Fibroblast of the conjunctiva (primary cell): Measurements from ENCODE around the gene ZCCHC24.

Experiments
- DNase-seq: peaks from one replicate; pipeline ENCODE4 v3.0.0-alpha.2; 2010; ENCODE audit warnings: low read depth

Gene ZCCHC24

DNA sequence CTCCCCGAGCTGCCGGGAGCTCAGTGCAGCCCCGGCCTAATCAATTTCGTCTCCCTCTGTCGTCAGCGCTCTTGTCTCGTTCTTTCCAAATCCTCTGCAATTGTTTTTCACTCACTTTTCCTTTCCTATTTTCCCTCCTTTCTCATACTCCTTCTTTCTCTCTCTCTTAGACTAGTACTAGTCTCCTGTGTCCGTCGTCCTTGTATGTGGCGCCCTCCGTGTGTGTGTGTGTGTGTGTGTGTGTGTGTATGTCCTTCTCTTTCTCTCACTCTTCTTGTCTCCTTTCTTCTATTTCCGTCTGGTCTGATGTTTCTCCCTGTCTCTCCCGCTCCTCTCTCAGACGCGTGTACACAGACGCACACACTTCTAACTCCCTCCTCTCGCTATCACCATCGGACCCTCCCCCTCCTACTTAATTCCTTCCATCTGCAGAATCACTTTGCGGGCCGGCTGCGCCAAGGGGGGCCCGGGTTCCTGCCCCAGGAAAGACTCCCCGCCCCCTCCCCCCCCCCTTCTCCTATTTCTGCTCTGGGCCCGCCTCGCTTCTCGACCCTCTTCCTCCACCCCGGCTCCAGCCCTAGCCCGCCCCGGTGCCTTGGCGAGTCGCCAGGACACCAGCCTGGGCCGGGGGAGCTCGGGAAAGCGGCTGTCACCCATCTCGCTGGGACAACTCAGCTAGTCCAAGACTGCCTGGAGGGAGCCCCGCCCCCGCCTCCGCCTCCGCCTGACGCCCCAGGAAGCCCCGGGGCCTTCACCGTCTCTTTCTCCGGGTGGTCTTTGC is 743 bp upstream of the ZCCHC24 start:
- no peak for DNase-seq

DNA sequence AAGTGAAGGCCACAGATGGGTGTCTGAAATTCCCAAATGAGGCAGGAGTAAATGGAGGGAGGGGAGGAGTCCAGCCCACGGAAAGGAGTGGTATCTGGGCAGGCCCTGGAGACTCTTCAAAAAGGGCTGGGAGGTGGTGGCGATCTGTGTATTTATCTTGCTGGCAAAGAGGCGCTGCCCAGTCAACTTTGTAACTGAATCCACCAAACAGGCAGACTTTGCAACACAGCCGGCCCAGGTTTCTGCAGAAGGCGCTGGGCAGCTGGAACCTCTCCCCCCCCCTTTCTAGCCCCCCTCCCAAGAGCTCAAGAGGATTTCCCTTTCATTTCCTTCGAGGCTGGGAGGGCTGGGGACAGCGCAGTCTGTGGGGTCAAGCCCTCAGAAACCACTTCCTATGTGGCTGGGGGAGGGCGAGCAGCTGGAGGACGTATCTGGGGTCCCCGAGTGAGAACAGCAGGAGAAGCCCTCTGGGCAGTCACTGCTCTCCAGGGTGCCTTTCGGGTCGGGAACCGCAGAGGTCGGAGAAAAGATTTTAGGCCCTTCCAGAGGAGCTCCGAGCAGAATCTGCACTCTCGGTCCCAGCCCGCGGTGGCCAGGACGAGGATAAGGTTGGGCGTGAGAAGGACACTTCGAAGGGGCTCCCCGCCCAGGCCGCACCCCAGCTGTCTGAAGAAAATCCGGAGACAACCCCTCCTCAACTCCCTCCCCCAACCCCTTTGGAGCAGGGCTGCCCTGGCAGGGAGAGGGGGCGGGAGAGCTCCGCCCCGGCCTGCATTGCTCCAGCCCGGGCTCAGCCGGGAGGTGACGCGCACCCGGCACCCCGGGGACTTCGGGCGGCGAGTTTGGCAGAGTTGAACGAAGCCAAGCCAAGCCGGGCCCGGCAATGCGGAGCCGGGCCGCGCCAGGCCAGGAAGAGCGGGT is 965 bp downstream of the ZCCHC24 start:
- DNase-seq, result no peak

DNA sequence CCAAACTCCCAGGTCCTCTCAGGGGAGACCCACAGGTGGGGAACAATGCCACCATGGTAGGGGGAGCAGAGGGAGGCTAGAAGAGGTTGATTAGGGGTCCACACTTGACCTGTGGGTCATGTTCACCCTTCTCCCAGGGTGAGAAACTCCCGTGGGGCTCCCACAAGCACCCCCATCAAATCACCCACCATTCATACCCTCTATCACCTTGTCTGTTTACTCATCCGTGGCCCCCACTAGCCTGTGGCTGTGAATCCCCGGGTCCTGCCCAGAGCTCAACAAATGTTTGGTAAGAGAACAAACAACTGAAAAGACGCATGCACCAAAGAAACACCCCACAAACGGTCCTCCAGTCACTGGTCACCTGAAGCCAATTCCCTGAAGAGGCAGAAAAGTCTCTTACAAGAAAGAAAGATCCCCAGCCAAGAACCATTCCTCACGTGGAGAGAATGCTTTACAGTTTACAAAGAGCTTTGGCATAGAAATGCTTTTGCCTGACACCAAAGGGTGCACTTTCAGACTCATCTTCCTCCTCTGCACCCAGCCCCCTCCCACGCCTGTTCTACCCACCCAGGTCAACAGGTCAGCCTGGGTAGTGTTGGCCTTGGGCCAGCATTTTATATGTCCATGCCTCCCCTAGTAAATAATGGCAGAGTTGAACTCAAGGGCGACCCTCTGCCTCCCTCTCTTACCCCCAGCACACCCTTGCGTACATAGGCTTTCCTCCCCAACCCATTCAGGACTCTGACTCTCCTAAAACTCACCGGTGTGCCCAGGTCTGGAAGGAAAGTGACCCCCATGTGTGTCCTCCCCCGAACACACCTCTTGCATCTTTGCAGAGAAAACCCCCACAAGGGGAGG is 1.9 kb downstream of the ZCCHC24 start:
- DNase-seq, result no peak

DNA sequence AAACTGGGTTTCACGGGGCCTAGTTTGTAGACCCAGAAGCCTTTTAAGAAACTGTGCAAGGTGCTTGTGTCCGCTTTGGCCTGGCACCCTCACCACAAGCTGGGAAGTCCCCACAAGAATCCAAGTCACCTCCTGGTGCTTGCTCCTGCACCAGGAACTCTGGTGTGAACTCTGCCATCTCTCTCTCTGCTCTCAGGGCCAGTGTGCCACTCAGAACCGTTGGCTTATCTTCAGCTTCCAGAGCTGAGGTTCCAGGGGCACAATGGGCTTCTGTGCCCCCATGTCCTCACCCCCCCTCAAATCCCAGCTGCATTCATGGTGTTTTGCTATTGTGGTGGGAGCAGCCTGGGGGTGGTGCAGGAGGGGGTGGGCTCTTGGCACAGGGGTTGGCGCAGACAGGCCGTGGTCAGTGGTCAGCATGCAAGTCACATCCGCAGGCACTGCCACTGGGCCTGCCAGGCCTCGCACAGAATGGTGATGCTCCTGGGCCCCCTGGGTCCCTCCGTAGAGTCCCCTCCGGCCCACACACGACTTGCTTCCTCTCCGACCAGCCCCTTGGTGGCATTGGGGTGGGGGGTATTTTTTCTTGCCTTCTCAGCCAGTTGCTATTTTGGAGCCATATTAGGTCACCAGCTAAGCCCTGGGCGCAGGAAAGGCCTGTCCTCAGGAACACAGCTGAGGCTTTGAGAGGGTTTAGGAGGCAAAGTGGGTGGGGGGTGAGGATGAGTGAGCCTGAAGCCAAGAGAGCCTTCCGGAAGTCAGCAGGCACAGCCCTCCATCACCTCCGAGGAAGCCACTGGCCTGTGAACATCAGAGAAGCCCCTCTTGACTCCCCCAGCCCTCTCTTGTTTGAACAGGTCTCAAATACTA is 3.0 kb downstream of the ZCCHC24 start:
- no peak for DNase-seq

DNA sequence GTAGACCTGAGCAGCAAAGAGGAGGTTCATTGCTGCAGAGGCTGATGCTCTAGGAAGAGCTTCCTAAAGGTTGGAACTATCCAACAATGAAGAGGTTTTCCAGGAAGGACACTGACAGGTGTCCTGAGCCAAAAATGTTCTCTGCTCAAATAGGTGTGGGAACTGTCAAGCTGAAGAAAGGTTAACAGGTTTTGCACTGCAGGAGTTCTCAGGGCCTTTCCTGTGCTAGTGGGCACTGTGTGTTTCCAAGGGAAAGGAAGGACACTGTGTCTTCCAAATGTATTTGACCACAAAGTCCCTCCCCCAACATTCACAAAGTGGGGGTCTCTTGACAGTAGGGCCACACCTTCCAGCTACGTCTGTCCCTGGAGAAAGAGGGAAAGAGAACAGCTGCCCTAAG is 4.0 kb downstream of the ZCCHC24 start:
- DNase-seq, result no peak

DNA sequence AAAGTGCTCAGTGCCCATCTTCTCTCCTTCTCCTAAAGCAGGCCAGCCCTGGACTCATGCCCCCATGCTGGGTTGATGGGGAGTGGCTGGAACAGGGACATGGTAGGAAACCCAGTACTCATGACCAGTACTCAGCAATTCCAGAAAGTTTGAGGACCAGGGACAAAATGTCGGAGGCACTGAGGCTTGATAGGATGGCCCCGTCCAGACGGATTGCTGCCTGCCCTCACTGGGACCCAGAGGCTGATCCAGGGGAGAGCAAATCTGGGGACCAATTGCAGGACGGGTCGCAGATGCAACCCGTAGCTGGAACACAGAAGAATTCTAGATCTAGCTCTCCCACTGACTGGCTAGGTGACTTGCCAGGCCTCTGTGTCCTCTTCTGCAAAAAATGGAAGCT is 5.1 kb downstream of the ZCCHC24 start:
- DNase-seq, result no peak

DNA sequence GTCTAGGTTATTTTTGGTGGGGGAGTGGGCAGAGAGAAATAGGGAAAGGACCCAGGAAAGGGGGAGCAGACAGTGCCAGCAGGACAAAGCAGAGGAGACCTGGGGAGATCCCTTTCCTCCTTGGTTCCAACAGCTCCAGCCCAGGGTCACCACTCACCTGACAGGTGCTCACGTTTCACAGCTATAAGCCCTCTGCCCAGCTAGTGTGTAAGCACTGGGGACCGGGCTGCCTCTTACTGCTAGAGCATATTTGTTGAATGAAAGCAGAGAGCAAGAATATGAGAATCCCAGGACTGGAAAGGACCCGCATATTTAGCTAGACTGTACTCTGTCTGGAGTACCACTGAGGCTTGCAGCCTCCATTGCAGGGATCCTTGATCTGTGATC is 6.7 kb downstream of the ZCCHC24 start:
- DNase-seq, result no peak

DNA sequence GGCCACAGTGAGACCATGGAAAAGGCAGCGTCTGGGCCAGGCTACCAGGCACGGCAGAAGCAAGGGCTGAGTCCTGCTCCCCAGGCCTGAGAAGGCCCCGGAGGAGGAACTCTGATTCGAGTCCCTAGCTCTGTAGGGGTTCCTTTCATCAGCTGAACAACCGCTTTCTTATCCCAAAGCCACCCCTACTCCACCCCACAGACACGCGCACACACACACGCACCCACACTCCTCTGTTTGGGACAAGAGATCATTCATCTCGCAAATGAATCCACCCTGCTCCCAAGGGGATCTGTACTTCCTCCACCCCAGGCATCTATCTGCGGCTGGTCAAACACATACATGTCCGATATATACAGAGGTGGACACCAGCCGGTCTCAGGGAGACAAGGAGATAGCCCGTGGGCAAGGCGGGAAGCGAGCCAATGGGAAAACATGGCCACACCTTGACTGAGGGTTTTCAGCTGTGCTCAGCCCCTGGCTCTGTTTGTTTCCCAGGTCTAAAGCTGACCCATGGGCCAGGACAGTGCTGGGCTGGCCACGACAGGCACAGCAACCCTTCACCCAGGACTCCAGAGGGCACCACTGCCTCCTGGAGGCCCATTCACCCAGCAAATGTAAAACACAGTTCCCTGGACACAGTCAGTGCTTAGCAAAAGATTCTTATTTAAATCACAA is 7.3 kb downstream of the ZCCHC24 start:
- DNase-seq, result no peak

DNA sequence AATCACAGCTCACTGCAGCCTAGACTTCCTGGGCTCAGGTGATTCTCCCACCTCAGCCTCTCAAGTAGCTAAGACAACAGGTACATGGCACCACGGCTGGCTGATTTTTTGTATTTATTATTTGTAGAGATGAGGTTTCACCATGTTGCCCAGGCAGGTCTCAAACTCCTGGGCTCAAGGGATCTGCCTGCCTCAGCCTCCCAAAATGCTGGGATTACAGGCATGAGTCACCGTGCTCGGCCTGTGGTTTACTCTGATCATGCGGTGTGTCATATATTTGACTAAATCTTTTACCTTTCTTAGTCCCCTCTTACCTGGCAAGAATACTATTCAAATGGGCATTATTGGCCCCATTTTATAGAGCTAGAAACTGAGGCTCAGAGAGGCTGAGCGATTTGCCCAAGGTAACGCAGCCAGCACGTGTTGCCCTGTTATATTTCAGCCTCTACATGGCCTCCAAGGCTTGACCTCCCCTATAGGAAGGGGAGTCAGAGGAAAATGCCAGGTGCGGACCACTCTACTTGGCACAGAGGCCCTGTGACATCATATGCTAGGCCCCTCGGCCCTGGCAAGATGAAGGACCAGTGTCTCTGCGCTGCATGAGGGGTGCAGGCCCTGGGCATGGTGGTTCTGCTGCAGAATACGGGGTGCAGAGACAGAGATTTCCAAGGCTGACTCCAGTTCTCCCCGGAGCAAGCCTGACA is 8.2 kb downstream of the ZCCHC24 start:
- DNase-seq, result no peak

DNA sequence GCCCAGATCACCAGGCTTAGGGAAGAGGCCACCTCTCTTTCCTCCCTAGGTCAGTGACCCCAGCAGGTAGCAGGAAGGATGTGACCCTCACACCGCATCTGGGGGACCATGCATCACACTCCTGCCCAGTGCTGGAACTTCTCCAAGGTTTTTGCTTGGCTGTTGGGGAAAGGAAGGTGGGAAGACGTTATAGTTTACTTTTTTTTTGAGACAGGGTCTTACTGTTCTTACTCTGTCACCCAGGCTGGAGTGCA is 8.6 kb downstream of the ZCCHC24 start:
- DNase-seq, result no peak

DNA sequence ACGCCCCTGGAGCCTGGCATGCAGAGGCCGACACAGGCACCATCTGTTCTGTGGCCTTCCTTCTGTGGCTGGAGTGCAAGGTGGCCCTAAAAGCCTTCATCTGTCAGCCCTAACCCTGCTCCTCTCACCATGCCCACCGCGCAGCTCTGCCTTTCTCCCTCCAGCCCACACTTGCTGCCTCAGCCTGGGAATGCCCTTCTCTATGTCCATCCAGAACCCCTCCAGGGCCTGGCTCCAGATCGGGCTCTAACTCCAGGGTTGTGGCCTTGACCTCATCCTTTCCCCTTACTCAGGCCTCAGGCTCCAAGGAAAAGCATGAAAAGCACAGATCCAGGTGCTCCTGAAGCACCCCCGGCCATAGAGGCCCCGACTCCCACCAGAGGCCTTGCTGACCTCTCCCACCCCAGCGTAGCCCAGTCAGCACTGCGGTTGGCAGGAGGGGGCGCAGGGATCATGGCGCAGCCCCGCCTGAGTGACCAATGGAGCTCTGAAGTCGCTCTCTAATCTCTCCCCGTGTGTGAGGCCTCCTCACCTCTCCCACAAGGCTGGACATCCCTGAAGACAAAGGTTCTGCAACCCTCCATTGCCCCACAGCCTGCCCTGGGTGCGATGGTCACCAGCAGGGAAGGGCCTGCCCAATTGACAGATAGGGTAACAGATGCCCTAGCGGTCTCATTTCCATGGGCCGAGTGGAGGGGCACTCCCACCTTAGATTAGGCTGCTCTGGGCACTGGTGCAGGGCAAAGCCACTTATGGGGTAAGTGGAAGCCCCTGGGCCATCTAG is 9.2 kb downstream of the ZCCHC24 start:
- no peak for DNase-seq

DNA sequence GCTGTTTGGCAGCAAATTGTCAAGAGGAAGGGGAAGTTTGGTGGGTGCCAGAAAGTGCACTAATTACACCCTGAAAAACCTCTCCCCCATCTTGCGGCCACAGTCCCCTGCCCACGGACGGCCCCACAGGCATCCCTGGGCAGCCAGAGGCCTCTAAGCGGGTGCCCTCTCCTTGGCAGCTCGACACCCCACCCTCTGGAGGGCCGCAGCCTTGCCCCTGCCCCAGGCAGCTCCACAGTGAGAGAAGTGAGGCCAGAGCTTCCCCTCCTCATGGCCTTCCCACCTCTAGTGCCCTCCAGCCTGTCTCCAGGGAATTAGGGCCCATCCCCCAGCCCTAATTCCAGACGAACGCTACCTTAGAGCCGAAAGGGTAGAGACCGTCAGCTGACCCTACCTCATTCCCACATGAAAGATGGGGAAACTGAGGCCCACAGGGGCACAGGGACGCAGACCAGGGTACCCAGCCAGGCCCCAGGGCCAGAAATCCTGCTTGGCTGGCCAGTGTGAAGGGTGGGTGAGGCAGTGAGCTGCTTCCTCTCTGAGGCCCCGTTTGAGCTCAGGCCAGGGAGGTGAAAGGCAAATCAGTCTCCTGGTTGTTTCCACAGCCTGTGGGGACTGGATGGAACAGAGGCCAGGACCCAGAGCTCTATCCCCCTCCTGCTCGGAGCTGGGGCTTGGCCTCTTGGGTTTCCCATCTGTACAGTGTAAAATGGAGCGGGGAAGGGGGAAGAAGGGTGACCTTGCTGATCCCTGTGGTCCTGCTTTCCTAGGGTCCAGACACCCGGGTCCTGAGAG is 10.0 kb downstream of the ZCCHC24 start:
- no peak for DNase-seq

DNA sequence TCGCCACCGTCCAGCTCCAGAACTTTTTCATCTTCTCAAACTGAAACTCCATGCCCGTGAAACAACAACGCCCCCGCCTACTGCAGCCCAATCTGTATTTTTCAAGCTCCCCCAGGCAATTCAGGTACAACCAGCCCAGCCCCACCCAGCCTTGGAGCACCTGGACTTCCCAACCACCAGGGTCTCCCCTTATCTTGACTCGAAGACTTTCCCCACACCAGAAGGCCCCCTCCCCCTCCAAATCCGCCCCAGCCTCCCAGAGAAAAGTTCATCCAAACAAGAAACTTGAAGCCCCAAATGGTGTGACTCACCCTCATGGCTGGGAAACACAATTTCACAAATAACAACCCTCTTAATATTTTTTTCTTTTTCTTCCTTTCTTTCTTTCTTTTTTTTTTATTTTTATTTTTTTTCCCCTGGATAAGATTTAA is 10.6 kb downstream of the ZCCHC24 start:
- DNase-seq, result no peak

DNA sequence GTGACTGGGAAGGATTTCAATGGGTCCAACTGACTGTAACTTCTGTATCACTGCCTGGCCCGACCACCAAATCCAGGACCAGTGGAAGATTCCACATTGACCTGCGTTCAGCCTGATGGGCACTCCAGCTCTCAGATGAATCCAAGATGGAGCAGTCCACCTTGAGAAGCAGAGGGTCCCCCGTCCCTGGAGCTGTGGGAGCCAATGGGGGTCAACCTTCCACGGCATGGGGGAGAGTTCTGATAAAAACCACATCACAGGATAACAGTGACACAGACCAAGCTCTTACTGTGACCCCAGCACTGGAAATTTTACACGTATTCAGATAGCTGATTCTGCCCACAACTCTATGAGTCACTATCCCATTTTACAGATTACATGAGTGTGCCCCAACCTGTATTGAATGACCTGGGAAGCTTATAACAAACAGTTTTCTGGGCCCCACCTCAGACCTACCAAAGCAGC is 11.2 kb downstream of the ZCCHC24 start:
- no peak for DNase-seq

DNA sequence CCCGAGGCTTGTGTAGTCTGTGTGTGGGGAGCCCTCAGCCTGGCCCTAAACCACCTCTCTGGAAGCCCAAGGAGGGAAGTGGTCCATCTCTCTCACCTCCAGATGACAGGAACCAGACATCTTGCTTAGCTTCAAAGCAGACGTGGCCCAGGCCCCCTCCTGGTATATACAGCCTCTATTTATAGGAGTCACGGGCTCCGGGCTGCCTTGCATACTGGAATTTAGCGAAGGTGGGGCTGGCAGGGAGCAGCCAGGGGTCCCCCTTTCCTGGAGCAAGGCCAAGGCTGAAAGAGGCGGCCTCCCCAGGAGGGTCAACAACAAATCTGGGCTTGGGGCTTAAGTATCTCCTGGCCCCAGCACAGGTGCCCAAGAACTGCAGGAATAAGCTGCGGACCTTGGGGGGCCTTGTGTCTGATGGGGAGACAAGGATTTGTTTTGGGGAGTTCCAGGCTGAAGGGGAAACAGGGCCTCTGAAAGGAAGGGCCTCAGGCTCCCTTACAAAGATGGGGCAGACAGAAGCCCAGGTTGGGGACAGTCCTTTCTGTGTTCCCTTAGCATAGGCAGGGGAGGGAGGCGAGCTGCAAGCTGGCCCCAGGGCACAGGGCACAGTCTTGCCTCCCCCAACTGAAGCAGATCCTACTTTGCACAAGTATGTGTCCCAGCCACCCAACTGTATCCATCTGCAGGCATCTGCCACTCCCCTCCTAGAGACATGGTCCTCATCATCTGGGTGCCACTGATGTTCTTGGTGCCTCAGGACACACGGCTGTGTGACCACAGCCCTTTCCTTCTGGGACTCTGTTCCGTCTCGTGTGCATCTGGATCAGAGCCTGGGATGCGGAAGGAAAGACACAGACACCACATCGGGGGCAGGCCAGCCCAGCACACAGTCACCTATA is 11.9 kb downstream of the ZCCHC24 start:
- no peak for DNase-seq

DNA sequence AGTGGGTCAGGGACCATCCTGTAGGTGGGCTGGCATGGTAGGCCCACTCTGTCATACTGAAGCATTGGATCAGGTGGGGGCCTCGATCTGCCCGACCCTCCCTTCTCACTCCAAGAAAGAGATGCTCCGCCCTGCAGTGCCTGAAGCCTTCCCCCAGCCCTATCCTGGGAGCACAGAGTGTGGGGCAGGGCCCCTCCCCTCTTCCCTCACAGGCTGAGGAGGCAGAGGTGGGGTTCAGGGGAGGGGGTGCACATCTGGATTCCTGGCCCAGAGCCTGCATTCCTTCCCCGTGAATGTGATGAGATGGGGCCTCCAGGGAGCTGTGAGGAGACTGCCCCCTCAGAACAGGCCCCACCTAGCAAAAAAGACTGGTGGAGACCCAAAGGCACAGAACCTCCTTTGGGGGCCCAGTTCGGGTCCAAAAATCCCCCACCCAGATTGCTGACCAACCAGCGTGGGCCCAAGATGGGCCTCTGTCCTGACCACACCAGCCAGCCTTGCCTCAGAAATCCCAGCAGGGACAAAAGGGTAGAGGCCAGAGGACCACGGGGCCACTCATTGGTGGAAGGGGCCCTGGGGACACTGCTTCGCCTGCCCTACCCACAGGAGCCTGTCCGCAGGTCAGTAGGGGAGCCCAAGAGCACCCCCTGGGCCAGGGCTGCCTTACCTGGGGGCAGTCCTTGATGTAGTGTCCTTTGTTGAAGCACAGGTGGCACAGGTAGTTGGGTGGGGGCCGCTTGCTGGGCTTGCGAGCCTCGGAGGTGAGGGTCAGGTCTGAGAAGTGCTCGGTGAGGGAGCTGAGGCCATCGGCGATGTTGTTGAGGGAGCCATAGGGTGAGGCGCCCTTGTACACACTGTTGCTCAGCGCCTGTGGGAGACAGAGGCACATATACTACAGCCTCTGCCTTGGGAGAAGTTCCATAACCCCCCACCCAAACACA is 13.3 kb downstream of the ZCCHC24 start:
- DNase-seq, result no peak
